AG09309 (cell line): ENCODE measurements around the gene SEMA3C.

ENCODE experiments used
- DNase-seq: peaks from one replicate; pipeline ENCODE4 v3.0.0-alpha.2; 2010; ENCODE audit warnings: low read depth
- H3K4me3 ChIP-seq: 2 replicates; pipeline ENCODE4 v1.5.1; 2011; ENCODE audit warnings: mild to moderate bottlenecking, low read depth, low read length, moderate library complexity; ENCODE audit not compliant: control insufficient read depth
- TF ChIP-seq, protein P1 (sequence below): IDR thresholded peaks from 2 replicates; pipeline ENCODE4 v1.5.1; 2011; ENCODE audit warnings: mild to moderate bottlenecking, low read depth, low read length, inconsistent platforms; ENCODE audit not compliant: insufficient read depth, control insufficient read depth; ENCODE audit errors: missing control alignments

Gene SEMA3C

GRCh38 chr7:80844916-80845315 lies 73.9 kb downstream of the SEMA3C start:
- no peak overlapping the region for H3K4me3 ChIP-seq
- DNase-seq: no peak
- TF ChIP-seq, protein P1, sequence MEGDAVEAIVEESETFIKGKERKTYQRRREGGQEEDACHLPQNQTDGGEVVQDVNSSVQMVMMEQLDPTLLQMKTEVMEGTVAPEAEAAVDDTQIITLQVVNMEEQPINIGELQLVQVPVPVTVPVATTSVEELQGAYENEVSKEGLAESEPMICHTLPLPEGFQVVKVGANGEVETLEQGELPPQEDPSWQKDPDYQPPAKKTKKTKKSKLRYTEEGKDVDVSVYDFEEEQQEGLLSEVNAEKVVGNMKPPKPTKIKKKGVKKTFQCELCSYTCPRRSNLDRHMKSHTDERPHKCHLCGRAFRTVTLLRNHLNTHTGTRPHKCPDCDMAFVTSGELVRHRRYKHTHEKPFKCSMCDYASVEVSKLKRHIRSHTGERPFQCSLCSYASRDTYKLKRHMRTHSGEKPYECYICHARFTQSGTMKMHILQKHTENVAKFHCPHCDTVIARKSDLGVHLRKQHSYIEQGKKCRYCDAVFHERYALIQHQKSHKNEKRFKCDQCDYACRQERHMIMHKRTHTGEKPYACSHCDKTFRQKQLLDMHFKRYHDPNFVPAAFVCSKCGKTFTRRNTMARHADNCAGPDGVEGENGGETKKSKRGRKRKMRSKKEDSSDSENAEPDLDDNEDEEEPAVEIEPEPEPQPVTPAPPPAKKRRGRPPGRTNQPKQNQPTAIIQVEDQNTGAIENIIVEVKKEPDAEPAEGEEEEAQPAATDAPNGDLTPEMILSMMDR: no peak

DNA sequence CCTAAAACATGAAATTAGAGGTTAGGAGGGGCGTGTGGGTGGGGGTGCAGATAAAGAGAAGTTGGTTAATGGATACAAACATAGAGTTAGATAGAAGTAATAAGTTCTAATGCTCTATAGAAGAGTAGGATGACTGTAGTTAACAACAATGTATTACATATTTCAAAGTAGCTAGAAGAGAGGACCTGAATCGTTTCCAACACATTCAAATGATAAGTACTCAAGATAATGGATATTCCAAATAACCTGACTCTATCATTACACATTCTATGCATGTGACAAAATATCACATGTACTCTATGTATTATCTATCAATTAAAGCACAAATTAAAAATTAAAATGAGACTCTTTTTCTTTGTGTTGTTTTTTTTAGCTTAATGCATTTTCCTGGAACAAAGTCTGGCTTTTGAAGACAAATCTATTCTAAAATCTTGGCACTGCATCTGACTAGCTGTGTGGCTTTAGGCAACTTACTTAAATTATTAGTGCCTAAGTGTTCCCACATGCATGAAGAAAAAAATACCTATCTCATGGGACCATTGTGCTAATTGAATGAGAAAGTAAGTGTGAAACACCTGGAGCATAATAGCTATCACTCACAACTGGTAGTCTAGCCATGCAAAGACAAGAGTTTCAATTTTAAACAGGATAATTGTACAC lies 75.7 kb downstream of the SEMA3C start:
- no peak overlapping the region for H3K4me3 ChIP-seq
- TF ChIP-seq, protein P1: no peak
- no peak for DNase-seq

DNA sequence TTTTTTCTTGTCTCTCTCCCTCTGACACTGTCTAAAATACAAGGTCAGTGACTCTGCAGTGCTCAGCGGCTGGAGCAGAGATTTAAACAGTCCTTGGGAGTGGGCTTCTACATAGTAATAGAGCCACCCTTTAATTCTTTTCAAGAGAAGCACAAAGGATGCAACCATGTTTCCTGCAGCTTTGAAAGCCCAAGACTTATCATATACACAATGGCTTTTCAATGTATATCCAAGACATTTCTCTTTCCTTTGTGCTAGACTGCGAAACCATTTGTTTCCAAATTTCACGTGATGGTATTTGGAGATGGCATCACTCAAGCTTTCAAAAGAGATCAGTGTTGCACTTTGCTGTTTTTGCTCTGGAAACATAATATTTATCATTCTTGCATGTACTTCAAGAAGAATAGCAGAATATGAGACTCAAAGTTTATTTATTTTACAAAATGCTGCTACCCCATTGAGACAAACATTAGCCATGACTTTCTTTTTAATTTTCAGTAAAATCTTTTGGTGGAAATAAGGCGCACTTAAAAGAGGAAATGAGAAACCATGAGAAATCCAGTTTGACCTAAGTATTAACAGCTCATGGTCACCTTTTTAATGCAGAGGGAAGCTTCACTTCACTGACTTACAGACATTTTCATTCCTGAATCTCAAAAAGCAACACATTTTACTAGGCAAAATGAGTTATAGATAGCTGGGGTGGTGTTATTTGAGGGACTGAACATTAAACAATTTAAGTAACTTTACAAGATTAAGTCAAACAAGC lies 76.6 kb downstream of the SEMA3C start:
- DNase-seq: no peak
- H3K4me3 ChIP-seq: no peak overlapping the region
- TF ChIP-seq, protein P1: no peak

DNA sequence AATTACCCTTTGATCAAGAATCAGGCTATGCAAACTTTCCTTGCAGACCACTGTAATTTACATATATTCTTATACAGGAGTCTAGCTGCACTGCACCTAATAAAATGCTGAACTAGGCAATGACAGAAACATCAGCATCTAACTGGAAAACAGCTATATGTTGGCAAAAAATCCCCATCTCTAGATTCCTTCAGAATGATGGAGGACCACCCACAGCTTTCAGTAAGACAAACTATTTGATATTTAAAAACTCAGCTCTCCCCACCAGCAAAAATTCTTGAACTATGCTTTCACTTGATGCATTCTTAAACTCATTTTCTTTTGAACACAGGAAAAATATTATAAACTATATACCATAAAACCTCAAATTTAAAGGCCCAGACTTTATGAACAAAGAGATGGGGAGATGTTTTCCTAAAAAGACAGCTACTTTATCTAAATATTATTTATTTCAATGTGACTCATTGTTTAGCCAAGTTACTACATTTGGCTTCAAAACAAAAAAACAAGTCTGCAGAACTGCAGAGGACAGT lies 77.4 kb downstream of the SEMA3C start:
- H3K4me3 ChIP-seq: no peak overlapping the region
- TF ChIP-seq, protein P1: no peak
- DNase-seq: no peak

GRCh38 chr7:80840681-80841080 lies 78.2 kb downstream of the SEMA3C start:
- H3K4me3 ChIP-seq: no peak overlapping the region
- no peak for DNase-seq
- TF ChIP-seq, protein P1: no peak

- TF ChIP-seq, protein P1: no peak
These were observed 79.0 kb downstream of the SEMA3C start for GRCh38 chr7:80839855-80840254.

More at GRCh38 chr7:80839855-80840254, 79.0 kb downstream of the SEMA3C start:
- DNase-seq: no peak
- H3K4me3 ChIP-seq: no peak overlapping the region
